ENCODE measurements around the gene ABCC4.
"Not testable (repeated sequence)": the region's sequence is repeated elsewhere in the genome, so short reads cannot be mapped to it uniquely, and the experiment has no call there.

DNA sequence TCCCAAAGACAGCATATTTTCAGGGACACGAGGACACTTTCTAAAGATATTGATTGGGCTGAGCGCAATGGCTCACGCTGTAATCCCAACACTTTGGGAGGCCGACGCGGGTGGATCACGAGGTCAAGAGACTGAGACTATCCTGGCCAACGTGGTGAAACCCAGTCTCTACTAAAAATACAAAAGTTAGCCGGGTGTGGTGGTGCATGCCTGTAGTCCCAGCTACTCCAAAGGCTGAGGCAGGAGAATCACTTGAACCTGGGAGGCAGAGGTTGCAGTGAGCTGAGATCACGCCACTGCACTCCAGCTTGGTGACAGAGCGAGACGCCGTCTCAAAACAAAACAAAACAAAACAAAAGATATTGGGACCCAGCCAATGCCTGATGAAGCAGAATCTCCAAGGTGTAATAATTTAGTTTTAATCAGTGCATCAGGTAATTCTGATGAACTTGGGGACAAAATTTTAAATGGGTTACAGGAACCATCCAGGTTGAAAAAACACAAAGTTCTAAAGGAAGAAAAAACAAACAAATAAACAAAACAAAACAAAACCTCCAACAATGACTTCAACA lies 100.8 kb downstream of the ABCC4 start:
- TF ChIP-seq, protein P1, sequence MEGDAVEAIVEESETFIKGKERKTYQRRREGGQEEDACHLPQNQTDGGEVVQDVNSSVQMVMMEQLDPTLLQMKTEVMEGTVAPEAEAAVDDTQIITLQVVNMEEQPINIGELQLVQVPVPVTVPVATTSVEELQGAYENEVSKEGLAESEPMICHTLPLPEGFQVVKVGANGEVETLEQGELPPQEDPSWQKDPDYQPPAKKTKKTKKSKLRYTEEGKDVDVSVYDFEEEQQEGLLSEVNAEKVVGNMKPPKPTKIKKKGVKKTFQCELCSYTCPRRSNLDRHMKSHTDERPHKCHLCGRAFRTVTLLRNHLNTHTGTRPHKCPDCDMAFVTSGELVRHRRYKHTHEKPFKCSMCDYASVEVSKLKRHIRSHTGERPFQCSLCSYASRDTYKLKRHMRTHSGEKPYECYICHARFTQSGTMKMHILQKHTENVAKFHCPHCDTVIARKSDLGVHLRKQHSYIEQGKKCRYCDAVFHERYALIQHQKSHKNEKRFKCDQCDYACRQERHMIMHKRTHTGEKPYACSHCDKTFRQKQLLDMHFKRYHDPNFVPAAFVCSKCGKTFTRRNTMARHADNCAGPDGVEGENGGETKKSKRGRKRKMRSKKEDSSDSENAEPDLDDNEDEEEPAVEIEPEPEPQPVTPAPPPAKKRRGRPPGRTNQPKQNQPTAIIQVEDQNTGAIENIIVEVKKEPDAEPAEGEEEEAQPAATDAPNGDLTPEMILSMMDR (conservative IDR thresholded peaks at IDR 0.05): not testable (repeated sequence)
- TF ChIP-seq EZH2 (IDR thresholded peaks at IDR 0.05; ENCODE audit: low read depth): not testable (repeated sequence)

Data from PC-9 (cell line).